ENCODE results near the gene SEC61A2.

SEC61A2 gene

GRCh38 chr10:12200850-12201249 is 71.4 kb downstream of the SEC61A2 start:
- DNase-seq, result no peak

GRCh38 chr10:12201543-12201942 is 72.1 kb downstream of the SEC61A2 start:
- DNase-seq, result no peak

GRCh38 chr10:12202226-12202625 is 72.7 kb downstream of the SEC61A2 start:
- no peak for DNase-seq

GRCh38 chr10:12205082-12205481 is 75.6 kb downstream of the SEC61A2 start:
- DNase-seq, result no peak

- DNase-seq, result no peak
Measured at GRCh38 chr10:12207114-12207513, 77.6 kb downstream of the SEC61A2 start.

GRCh38 chr10:12208460-12208859 is 79.0 kb downstream of the SEC61A2 start:
- DNase-seq, result no peak

GRCh38 chr10:12212454-12212853 is 83.0 kb downstream of the SEC61A2 start:
- DNase-seq, result no peak

GRCh38 chr10:12213621-12214020 is 84.1 kb downstream of the SEC61A2 start:
- no peak for DNase-seq

GRCh38 chr10:12214093-12214492 is 84.6 kb downstream of the SEC61A2 start:
- DNase-seq, result peak; percentile 36

GRCh38 chr10:12214763-12215218 is 85.3 kb downstream of the SEC61A2 start:
- peak; percentile 59 for DNase-seq

Measured in NCI-H69 (cell line).